ENCODE measurements around the gene AGTR1. TPM values are rescaled to one million over a fixed set of nuclear protein-coding genes. Genes with fewer than 3 reads are reported as not detected.

AGTR1 gene
- total RNA-seq, 2 donors from 2014 or later: 5.3 to 16.5 TPM

- intact Hi-C loops (cut with DNase I): no loop called here
- no peak for ATAC-seq
- DNase-seq: no peak
Observed at GRCh38 chr3:148792516-148792915, 94.8 kb downstream of the AGTR1 start.

Other genes with a start within 250 kb of the AGTR1 start
- gene CPB1, start 129.9 kb downstream of the AGTR1 start, total RNA-seq: under 1 TPM in 1 of 2 donors, not detected in 1; 0.41 TPM
- gene CPA3, start 167.4 kb downstream of the AGTR1 start, total RNA-seq: 1 to 10 TPM; 1.9 to 4.5 TPM

Data from left cardiac atrium (tissue), 4 donors.